K562 (cell line): ENCODE measurements around the gene CD302. TPM values are rescaled to one million over a fixed set of nuclear protein-coding genes. Genes with fewer than 3 reads are reported as not detected.

Experiments used
- CREBBP ChIP-seq: IDR thresholded peaks from one replicate; pipeline ENCODE4 v1.6.1; 2012; ENCODE audit warnings: low read depth, mild to moderate bottlenecking, control low read depth, inconsistent platforms, low read length
- RBM15 ChIP-seq: fragments of 200-400 bp; formaldehyde crosslinking; IDR thresholded peaks from 2 replicates; pipeline ENCODE4 v1.6.1; 2018; ENCODE audit warnings: mild to moderate bottlenecking, low read length, moderate library complexity; ENCODE audit not compliant: insufficient read depth
- SP1 ChIP-seq: sonication (generic); formaldehyde crosslinking; IDR thresholded peaks from 2 replicates; pipeline ENCODE4 v1.8.1; 2022; ENCODE audit warnings: mild to moderate bottlenecking, missing genetic modification reagents
- ZNF431 ChIP-seq: sonication (generic); formaldehyde crosslinking; IDR thresholded peaks from 2 replicates; pipeline ENCODE4 v1.8.0; 2022; ENCODE audit warnings: mild to moderate bottlenecking, missing genetic modification reagents
- polyA plus RNA-seq, 8 experiments: library from polyadenylated mRNA; depleted of rRNA in 4 of 8; stranded (reverse) in 5 of 8; unstranded in 3 of 8; fragments of >200 nt; fragmentation: Nextera tagmentation in 2 of 8; fragmentation: Illumina TruSeq in 1 of 8; extraction: Ambion mirVana in 2 of 8; extraction: Trizol in 1 of 8; gene quantifications; 2 replicates each; pipeline versions ENCODE4 v1.2.1 to v1.2.3, GENCODE V29; 2011 to 2014; ENCODE audit warnings: inconsistent platforms in 1 of 8, missing spikeins in 1 of 8
- total RNA-seq, 7 experiments: library from RNA; depleted of rRNA in 6 of 7; stranded (reverse); fragments of >200 nt in 6 of 7; fragmentation: Illumina TruSeq in 2 of 7; extraction: Trizol in 2 of 7; gene quantifications; 2 replicates each; pipeline versions ENCODE4 v1.2.1 to v1.2.3, GENCODE V29; 2011 to 2021; ENCODE audit warnings: low replicate concordance in 1 of 7
- TF ChIP-seq, protein P1 (sequence below): fragments of 450-650 bp; IDR thresholded peaks from 2 replicates; pipeline ENCODE4 v1.6.1; 2016; ENCODE audit warnings: mild to moderate bottlenecking, moderate library complexity
- TF ChIP-seq, protein P2 (sequence below): fragments of 200-800 bp; sonication (Bioruptor generic); IDR thresholded peaks from 2 replicates; pipeline ENCODE4 v1.6.1; 2017; ENCODE audit warnings: missing genetic modification characterization, missing compliant biosample characterization
- TF ChIP-seq, protein P3 (sequence below), 2 experiments: fragments of 450-650 bp; conservative IDR thresholded peaks; 2 replicates each; pipeline ENCODE4 v1.6.1; 2017; ENCODE audit warnings: mild to moderate bottlenecking in 2 of 2, moderate library complexity in 2 of 2

The CD302 gene
- total and polyA plus RNA-seq, 9 of the 15 experiments (the other 6 are each of a cell fraction or from before 2014, with no cell fraction given) = 0.03 to 0.07 (median 0.04) TPM; not detected in 5

DNA sequence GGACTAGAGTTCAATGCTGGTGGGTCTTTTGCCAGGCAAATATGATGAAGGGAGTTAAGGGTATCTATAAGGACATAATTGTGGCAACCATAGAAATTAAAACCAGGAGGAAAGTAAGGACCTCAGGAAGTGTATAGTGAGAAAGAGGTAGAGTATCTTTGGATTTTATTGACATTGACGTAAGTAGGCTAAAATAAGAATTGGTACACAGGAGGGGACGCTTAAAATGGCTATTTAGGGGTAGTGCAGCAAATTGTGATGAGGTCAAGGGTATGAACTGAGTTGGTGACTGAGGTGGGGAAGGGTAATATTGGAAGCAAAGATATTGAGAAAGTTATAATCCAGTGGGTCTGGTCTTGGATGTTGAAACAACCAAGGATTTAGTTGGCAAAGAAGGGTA lies 43.0 kb downstream of the CD302 start (continued):
- TF ChIP-seq, protein P1, sequence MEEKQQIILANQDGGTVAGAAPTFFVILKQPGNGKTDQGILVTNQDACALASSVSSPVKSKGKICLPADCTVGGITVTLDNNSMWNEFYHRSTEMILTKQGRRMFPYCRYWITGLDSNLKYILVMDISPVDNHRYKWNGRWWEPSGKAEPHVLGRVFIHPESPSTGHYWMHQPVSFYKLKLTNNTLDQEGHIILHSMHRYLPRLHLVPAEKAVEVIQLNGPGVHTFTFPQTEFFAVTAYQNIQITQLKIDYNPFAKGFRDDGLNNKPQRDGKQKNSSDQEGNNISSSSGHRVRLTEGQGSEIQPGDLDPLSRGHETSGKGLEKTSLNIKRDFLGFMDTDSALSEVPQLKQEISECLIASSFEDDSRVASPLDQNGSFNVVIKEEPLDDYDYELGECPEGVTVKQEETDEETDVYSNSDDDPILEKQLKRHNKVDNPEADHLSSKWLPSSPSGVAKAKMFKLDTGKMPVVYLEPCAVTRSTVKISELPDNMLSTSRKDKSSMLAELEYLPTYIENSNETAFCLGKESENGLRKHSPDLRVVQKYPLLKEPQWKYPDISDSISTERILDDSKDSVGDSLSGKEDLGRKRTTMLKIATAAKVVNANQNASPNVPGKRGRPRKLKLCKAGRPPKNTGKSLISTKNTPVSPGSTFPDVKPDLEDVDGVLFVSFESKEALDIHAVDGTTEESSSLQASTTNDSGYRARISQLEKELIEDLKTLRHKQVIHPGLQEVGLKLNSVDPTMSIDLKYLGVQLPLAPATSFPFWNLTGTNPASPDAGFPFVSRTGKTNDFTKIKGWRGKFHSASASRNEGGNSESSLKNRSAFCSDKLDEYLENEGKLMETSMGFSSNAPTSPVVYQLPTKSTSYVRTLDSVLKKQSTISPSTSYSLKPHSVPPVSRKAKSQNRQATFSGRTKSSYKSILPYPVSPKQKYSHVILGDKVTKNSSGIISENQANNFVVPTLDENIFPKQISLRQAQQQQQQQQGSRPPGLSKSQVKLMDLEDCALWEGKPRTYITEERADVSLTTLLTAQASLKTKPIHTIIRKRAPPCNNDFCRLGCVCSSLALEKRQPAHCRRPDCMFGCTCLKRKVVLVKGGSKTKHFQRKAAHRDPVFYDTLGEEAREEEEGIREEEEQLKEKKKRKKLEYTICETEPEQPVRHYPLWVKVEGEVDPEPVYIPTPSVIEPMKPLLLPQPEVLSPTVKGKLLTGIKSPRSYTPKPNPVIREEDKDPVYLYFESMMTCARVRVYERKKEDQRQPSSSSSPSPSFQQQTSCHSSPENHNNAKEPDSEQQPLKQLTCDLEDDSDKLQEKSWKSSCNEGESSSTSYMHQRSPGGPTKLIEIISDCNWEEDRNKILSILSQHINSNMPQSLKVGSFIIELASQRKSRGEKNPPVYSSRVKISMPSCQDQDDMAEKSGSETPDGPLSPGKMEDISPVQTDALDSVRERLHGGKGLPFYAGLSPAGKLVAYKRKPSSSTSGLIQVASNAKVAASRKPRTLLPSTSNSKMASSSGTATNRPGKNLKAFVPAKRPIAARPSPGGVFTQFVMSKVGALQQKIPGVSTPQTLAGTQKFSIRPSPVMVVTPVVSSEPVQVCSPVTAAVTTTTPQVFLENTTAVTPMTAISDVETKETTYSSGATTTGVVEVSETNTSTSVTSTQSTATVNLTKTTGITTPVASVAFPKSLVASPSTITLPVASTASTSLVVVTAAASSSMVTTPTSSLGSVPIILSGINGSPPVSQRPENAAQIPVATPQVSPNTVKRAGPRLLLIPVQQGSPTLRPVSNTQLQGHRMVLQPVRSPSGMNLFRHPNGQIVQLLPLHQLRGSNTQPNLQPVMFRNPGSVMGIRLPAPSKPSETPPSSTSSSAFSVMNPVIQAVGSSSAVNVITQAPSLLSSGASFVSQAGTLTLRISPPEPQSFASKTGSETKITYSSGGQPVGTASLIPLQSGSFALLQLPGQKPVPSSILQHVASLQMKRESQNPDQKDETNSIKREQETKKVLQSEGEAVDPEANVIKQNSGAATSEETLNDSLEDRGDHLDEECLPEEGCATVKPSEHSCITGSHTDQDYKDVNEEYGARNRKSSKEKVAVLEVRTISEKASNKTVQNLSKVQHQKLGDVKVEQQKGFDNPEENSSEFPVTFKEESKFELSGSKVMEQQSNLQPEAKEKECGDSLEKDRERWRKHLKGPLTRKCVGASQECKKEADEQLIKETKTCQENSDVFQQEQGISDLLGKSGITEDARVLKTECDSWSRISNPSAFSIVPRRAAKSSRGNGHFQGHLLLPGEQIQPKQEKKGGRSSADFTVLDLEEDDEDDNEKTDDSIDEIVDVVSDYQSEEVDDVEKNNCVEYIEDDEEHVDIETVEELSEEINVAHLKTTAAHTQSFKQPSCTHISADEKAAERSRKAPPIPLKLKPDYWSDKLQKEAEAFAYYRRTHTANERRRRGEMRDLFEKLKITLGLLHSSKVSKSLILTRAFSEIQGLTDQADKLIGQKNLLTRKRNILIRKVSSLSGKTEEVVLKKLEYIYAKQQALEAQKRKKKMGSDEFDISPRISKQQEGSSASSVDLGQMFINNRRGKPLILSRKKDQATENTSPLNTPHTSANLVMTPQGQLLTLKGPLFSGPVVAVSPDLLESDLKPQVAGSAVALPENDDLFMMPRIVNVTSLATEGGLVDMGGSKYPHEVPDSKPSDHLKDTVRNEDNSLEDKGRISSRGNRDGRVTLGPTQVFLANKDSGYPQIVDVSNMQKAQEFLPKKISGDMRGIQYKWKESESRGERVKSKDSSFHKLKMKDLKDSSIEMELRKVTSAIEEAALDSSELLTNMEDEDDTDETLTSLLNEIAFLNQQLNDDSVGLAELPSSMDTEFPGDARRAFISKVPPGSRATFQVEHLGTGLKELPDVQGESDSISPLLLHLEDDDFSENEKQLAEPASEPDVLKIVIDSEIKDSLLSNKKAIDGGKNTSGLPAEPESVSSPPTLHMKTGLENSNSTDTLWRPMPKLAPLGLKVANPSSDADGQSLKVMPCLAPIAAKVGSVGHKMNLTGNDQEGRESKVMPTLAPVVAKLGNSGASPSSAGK = no peak
- TF ChIP-seq ZNF431 (no peak), CREBBP (no peak), SP1 (CRISPR knock-in tag) (no peak), RBM15 (no peak)
- TF ChIP-seq, protein P2, sequence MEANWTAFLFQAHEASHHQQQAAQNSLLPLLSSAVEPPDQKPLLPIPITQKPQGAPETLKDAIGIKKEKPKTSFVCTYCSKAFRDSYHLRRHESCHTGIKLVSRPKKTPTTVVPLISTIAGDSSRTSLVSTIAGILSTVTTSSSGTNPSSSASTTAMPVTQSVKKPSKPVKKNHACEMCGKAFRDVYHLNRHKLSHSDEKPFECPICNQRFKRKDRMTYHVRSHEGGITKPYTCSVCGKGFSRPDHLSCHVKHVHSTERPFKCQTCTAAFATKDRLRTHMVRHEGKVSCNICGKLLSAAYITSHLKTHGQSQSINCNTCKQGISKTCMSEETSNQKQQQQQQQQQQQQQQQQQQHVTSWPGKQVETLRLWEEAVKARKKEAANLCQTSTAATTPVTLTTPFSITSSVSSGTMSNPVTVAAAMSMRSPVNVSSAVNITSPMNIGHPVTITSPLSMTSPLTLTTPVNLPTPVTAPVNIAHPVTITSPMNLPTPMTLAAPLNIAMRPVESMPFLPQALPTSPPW (CRISPR knock-in tag) = no peak
- TF ChIP-seq, protein P3, sequence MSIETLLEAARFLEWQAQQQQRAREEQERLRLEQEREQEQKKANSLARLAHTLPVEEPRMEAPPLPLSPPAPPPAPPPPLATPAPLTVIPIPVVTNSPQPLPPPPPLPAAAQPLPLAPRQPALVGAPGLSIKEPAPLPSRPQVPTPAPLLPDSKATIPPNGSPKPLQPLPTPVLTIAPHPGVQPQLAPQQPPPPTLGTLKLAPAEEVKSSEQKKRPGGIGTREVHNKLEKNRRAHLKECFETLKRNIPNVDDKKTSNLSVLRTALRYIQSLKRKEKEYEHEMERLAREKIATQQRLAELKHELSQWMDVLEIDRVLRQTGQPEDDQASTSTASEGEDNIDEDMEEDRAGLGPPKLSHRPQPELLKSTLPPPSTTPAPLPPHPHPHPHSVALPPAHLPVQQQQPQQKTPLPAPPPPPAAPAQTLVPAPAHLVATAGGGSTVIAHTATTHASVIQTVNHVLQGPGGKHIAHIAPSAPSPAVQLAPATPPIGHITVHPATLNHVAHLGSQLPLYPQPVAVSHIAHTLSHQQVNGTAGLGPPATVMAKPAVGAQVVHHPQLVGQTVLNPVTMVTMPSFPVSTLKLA (conservative IDR thresholded peaks at IDR 0.05) = no peak
